Measurements from ENCODE around the gene PIP4K2A. TPM values are rescaled to one million over a fixed set of nuclear protein-coding genes. Genes with fewer than 3 reads are reported as not detected.

The PIP4K2A gene
- total RNA-seq, 6 donors from 2014 or later: 20.5 to 70.2 (median 34.4) TPM

GRCh38 chr10:22548344-22548743 lies 166.0 kb downstream of the PIP4K2A start:
- DNase-seq (no peak), ATAC-seq (ENCODE audit: low FRiP score in 2 of 2) (no peak)
- no peak overlapping the region for H3K27ac ChIP-seq
- no peaks in the 10 kb centered on the region for H3K9me3 ChIP-seq
- H3K4me3 ChIP-seq: no peak overlapping the region
- H3K36me3 ChIP-seq: peaks cover 0 to 45% (median 17%) of the 10 kb centered on the region in 4 donors
- TF ChIP-seq EP300 (IDR thresholded peaks at IDR 0.05) (no peak), POLR2AphosphoS5 (IDR thresholded peaks at IDR 0.05) (no peak), POLR2A (IDR thresholded peaks at IDR 0.05) (no peak), CTCF (IDR thresholded peaks at IDR 0.05) (no peak)
- peaks cover 0 to 8% (median 2%) of the 10 kb centered on the region in 4 donors for H3K4me1 ChIP-seq
- WGBS, 2 donors: 38 to 81% methylated on average over 1 of the region's 1 CpG
- H3K27me3 ChIP-seq: no peaks in the 10 kb centered on the region

GRCh38 chr10:22545643-22546042 lies 168.7 kb downstream of the PIP4K2A start:
- H3K36me3 ChIP-seq: peaks cover 3 to 71% (median 33%) of the 10 kb centered on the region in 4 donors
- no peaks in the 10 kb centered on the region for H3K27me3 ChIP-seq
- TF ChIP-seq POLR2AphosphoS5 (IDR thresholded peaks at IDR 0.05) (no peak), POLR2A (IDR thresholded peaks at IDR 0.05) (no peak), CTCF (IDR thresholded peaks at IDR 0.05) (no peak), EP300 (IDR thresholded peaks at IDR 0.05) (no peak)
- H3K4me1 ChIP-seq: peaks cover 0 to 8% (median 2%) of the 10 kb centered on the region in 4 donors
- no peak overlapping the region for H3K27ac ChIP-seq
- no peak overlapping the region for H3K4me3 ChIP-seq
- DNase-seq: no peak
- WGBS, 2 donors: 100% methylated on average over 1 of the region's 1 CpG
- H3K9me3 ChIP-seq: no peaks in the 10 kb centered on the region
- no peak for ATAC-seq (ENCODE audit: low FRiP score in 2 of 2)

- H3K4me1 ChIP-seq: peaks cover 0 to 8% (median 2%) of the 10 kb centered on the region in 4 donors
- TF ChIP-seq POLR2A (IDR thresholded peaks at IDR 0.05) (peak in 1 of 4 donors; percentile 14), EP300 (IDR thresholded peaks at IDR 0.05) (no peak)
- no peaks in the 10 kb centered on the region for H3K9me3 ChIP-seq
- DNase-seq: peak; percentile 45 to 69
- H3K4me3 ChIP-seq: peak overlapping the region in 1 of 4 donors; percentile 7
- H3K27ac ChIP-seq: peak overlapping the region in 3 of 4 donors; percentile 21 to 52 (median 47)
- peak; percentile 58 to 84 for ATAC-seq (ENCODE audit: low FRiP score in 2 of 2)
- no peaks in the 10 kb centered on the region for H3K27me3 ChIP-seq
- WGBS, 2 donors: 75 to 77% methylated on average over 11 to 12 of the region's 12 CpGs
- peaks cover 5 to 73% (median 37%) of the 10 kb centered on the region in 4 donors for H3K36me3 ChIP-seq
These were observed 169.9 kb downstream of the PIP4K2A start for GRCh38 chr10:22544325-22545068.

- H3K9me3 ChIP-seq: no peaks in the 10 kb centered on the region
- peaks cover 0 to 8% (median 2%) of the 10 kb centered on the region in 4 donors for H3K4me1 ChIP-seq
- no peaks in the 10 kb centered on the region for H3K27me3 ChIP-seq
- ATAC-seq (ENCODE audit: low FRiP score in 2 of 2) (no peak), DNase-seq (peak in 1 of 2 donors; percentile 28)
- H3K27ac ChIP-seq: no peak overlapping the region
- H3K36me3 ChIP-seq: peaks cover 5 to 83% (median 48%) of the 10 kb centered on the region in 4 donors
- no peak overlapping the region for H3K4me3 ChIP-seq
- WGBS, 2 donors: 76% methylated on average over 7 of the region's 7 CpGs
- TF ChIP-seq POLR2A (IDR thresholded peaks at IDR 0.05): no peak
- no peak for TF ChIP-seq CTCF (IDR thresholded peaks at IDR 0.05)
- no peak for TF ChIP-seq POLR2AphosphoS5 (IDR thresholded peaks at IDR 0.05)
- TF ChIP-seq EP300 (IDR thresholded peaks at IDR 0.05): no peak
These were observed 171.6 kb downstream of the PIP4K2A start for GRCh38 chr10:22542773-22543172.

GRCh38 chr10:22541900-22542299 lies 172.5 kb downstream of the PIP4K2A start:
- Histone ChIP-seq H3K9me3 (no peaks in the 10 kb centered on the region), H3K27me3 (no peaks in the 10 kb centered on the region), H3K27ac (no peak overlapping the region), H3K4me3 (no peak overlapping the region), H3K36me3 (peaks cover 5 to 78% (median 49%) of the 10 kb centered on the region in 4 donors), H3K4me1 (peaks cover 0 to 8% (median 2%) of the 10 kb centered on the region in 4 donors)
- DNase-seq (peak in 1 of 2 donors; percentile 28), ATAC-seq (ENCODE audit: low FRiP score in 2 of 2) (no peak)
- WGBS, 2 donors: 82 to 89% methylated on average over 10 of the region's 10 CpGs
- no peak for TF ChIP-seq POLR2AphosphoS5 (IDR thresholded peaks at IDR 0.05)
- no peak for TF ChIP-seq CTCF (IDR thresholded peaks at IDR 0.05)
- TF ChIP-seq EP300 (IDR thresholded peaks at IDR 0.05): no peak
- no peak for TF ChIP-seq POLR2A (IDR thresholded peaks at IDR 0.05)
